Lung (tissue), 12 donors: ENCODE measurements around the gene SPPL2B. TPM values are rescaled to one million over a fixed set of nuclear protein-coding genes. Genes with fewer than 3 reads are reported as not detected.

Experiments
- ATAC-seq: fragments of 200-7000 bp; cut with Tn5 transposase; one replicate; pipeline ENCODE4 v1.9.1; 2020; ENCODE audit warnings: moderate number of reproducible peaks; ENCODE audit not compliant: insufficient read depth, low FRiP score
- DNase-seq, 3 donors: peaks; one replicate each; pipeline ENCODE4 v3.0.0-alpha.2; 2013 to 2017
- H3K27ac ChIP-seq, 2 donors: one replicate each; pipeline ENCODE4 v1.5.1; 2013; ENCODE audit warnings: mild to moderate bottlenecking in 2 of 2, moderate library complexity in 2 of 2, control low read depth in 1 of 2, inconsistent platforms in 1 of 2, low read depth in 1 of 2, low read length in 1 of 2
- H3K27me3 ChIP-seq, 3 donors: one replicate each; pipeline ENCODE4 v1.5.1; 2013; ENCODE audit warnings: low read length in 2 of 3; ENCODE audit not compliant: control insufficient read depth in 3 of 3, insufficient read depth in 3 of 3
- H3K36me3 ChIP-seq, 4 donors: one replicate each; pipeline ENCODE4 v1.5.1; 2013; ENCODE audit warnings: low read length in 4 of 4, mild to moderate bottlenecking in 1 of 4, moderate library complexity in 1 of 4; ENCODE audit not compliant: control insufficient read depth in 4 of 4, insufficient read depth in 4 of 4
- H3K4me1 ChIP-seq, 5 donors: one replicate each; pipeline ENCODE4 v1.5.1; 2013; ENCODE audit warnings: low read length in 5 of 5, mild to moderate bottlenecking in 2 of 5, moderate library complexity in 1 of 5; ENCODE audit not compliant: control insufficient read depth in 5 of 5, insufficient read depth in 5 of 5
- H3K4me3 ChIP-seq: one replicate; pipeline ENCODE4 v1.5.1; 2013; ENCODE audit warnings: mild to moderate bottlenecking, control low read depth, moderate library complexity
- H3K9ac ChIP-seq, 2 donors: one replicate each; pipeline ENCODE4 v1.5.1; 2013; ENCODE audit warnings: low read length in 2 of 2, control low read depth in 1 of 2; ENCODE audit not compliant: insufficient read depth in 1 of 2
- H3K9me3 ChIP-seq, 4 donors: one replicate each; pipeline ENCODE4 v1.5.1; 2013; ENCODE audit warnings: low read length in 3 of 4, mild to moderate bottlenecking in 1 of 4, moderate library complexity in 1 of 4; ENCODE audit not compliant: control insufficient read depth in 4 of 4, insufficient read depth in 3 of 4
- WGBS, 2 donors: extraction: QIAGEN DNeasy Blood & Tissue Kit; methylation state at CpG; one replicate each; pipeline ENCODE4 v1.1.7; 2013; 5-methylcytosine and 5-hydroxymethylcytosine counted together
- polyA plus RNA-seq, 2 donors: library from polyadenylated mRNA; stranded (reverse); fragments of 200-250 nt; gene quantifications; one replicate each; pipeline ENCODE4 v1.2.1, GENCODE V29; 2013
- total RNA-seq, 2 donors: library from RNA; depleted of rRNA in 1 of 2; stranded (reverse); fragments of >200 nt in 1 of 2; gene quantifications; one replicate each; pipeline ENCODE4 v1.2.1, GENCODE V29; 2014 to 2021
- TF ChIP-seq, protein P1 (sequence below): IDR thresholded peaks from 2 replicates; pipeline ENCODE4 v1.5.1; 2012; ENCODE audit warnings: mild to moderate bottlenecking; ENCODE audit errors: control extremely low read depth, extremely low read depth
- donor health status: control.
- donor health status: control.
- donor health status: Bipolar disorder and iron deficiency.
- donor health status: healthy.
- donor health status: DM: yes; HTN: yes; CAD: no.

Gene SPPL2B
- total and polyA plus RNA-seq, 4 donors, result 34.4 to 86.1 (median 48.8) TPM

DNA sequence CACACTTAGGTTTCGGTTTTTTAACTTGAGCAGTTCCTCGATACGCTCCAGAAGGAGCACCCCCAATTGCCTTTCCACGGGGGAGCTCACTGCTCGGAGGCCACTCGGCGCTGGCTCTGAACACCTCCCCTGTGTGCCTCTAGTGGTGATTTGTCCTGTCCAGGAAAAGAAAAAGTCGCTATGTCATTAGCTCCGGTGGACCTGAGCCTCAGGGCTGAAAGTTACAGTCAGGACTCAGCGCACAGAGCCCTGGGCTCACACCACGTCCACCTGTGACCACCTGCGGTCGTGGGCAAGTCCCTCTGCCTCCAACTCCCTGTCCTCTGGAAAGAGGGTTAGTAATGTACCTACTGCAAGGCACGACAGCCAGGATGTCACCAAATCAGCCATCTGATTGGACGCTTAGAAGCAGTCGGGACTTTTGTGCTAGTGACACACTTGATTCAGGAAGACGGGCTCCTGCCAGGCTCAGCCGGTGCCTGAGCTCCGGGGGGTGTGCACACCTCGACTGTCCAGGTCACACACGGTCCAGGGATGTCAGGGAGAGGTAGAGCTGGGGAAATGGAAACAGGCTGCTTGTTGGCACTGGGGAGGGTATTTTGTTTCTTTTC, 27.7 kb downstream of the SPPL2B start:
- Histone ChIP-seq H3K27ac (no peak overlapping the region), H3K36me3 (peaks cover 0 to 29% (median 1%) of the 10 kb centered on the region in 4 donors), H3K27me3 (peaks cover 0 to 16% (median 10%) of the 10 kb centered on the region in 3 donors), H3K4me3 (no peak overlapping the region), H3K9me3 (no peaks in the 10 kb centered on the region), H3K4me1 (no peaks in the 10 kb centered on the region), H3K9ac (no peak overlapping the region)
- DNase-seq, result no peak
- TF ChIP-seq, protein P1, sequence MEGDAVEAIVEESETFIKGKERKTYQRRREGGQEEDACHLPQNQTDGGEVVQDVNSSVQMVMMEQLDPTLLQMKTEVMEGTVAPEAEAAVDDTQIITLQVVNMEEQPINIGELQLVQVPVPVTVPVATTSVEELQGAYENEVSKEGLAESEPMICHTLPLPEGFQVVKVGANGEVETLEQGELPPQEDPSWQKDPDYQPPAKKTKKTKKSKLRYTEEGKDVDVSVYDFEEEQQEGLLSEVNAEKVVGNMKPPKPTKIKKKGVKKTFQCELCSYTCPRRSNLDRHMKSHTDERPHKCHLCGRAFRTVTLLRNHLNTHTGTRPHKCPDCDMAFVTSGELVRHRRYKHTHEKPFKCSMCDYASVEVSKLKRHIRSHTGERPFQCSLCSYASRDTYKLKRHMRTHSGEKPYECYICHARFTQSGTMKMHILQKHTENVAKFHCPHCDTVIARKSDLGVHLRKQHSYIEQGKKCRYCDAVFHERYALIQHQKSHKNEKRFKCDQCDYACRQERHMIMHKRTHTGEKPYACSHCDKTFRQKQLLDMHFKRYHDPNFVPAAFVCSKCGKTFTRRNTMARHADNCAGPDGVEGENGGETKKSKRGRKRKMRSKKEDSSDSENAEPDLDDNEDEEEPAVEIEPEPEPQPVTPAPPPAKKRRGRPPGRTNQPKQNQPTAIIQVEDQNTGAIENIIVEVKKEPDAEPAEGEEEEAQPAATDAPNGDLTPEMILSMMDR, result no peak
- 82 to 83% methylated on average over 21 of the region's 21 CpGs for WGBS, 2 donors
- ATAC-seq, result no peak

GRCh38 chr19:2357279-2358206, 29.1 kb downstream of the SPPL2B start:
- Histone ChIP-seq H3K4me1 (no peaks in the 10 kb centered on the region), H3K4me3 (no peak overlapping the region), H3K27ac (no peak overlapping the region), H3K27me3 (peaks cover 0 to 29% (median 19%) of the 10 kb centered on the region in 3 donors), H3K9ac (no peak overlapping the region), H3K9me3 (no peaks in the 10 kb centered on the region), H3K36me3 (peaks cover 0 to 20% (median 1%) of the 10 kb centered on the region in 4 donors)
- no peak for ATAC-seq
- TF ChIP-seq, protein P1, result no peak
- WGBS, 2 donors, result 92 to 94% methylated on average over 3 of the region's 3 CpGs
- no peak for DNase-seq

GRCh38 chr19:2358548-2359173, 30.2 kb downstream of the SPPL2B start:
- peaks cover 0 to 9% (median 1%) of the 10 kb centered on the region in 4 donors for H3K36me3 ChIP-seq
- H3K9ac ChIP-seq, result no peak overlapping the region
- H3K27ac ChIP-seq, result no peak overlapping the region
- no peak for DNase-seq
- TF ChIP-seq, protein P1, result no peak
- H3K4me3 ChIP-seq, result no peak overlapping the region
- peaks cover 0 to 37% (median 21%) of the 10 kb centered on the region in 3 donors for H3K27me3 ChIP-seq
- H3K4me1 ChIP-seq, result no peaks in the 10 kb centered on the region
- 75 to 87% methylated on average over 28 of the region's 28 CpGs for WGBS, 2 donors
- H3K9me3 ChIP-seq, result no peaks in the 10 kb centered on the region
- ATAC-seq, result no peak
